K562 (cell line): ENCODE measurements around the gene CMBL. TPM values are rescaled to one million over a fixed set of nuclear protein-coding genes. Genes with fewer than 3 reads are reported as not detected.

Source experiments
- FOXA1 ChIP-seq: fragments of 450-650 bp; IDR thresholded peaks from 2 replicates; pipeline ENCODE4 v1.6.1; 2016; ENCODE audit warnings: mild to moderate bottlenecking, borderline replicate concordance
- HCFC1 ChIP-seq: IDR thresholded peaks from 2 replicates; pipeline ENCODE4 v1.6.1; 2012; ENCODE audit warnings: low read depth, low read length, improper control_type of control experiment
- HDAC8 ChIP-seq: fragments of 450-650 bp; IDR thresholded peaks from 2 replicates; pipeline ENCODE4 v1.6.1; 2016; ENCODE audit warnings: mild to moderate bottlenecking, missing genetic modification characterization, moderate library complexity, missing compliant biosample characterization
- HLTF ChIP-seq: fragments of 450-650 bp; IDR thresholded peaks from 2 replicates; pipeline ENCODE4 v1.6.1; 2016
- IFI16 ChIP-seq: fragments of 250-450 bp; sonication (Bioruptor Pico); IDR thresholded peaks from 2 replicates; pipeline ENCODE4 v2.1.2; 2022; ENCODE audit warnings: mild to moderate bottlenecking, inconsistent platforms
- KLF6 ChIP-seq: fragments of 250-450 bp; sonication (Bioruptor Pico); IDR thresholded peaks from 2 replicates; pipeline ENCODE4 v1.4.0; 2020; ENCODE audit warnings: mild to moderate bottlenecking, moderate library complexity, borderline replicate concordance
- NFXL1 ChIP-seq: fragments of 450-650 bp; formaldehyde crosslinking; IDR thresholded peaks from 2 replicates; pipeline ENCODE4 v1.4.0; 2021; ENCODE audit warnings: mild to moderate bottlenecking
- NR1H2 ChIP-seq: sonication (generic); formaldehyde crosslinking; IDR thresholded peaks from 2 replicates; pipeline ENCODE4 v1.4.0; 2020; ENCODE audit warnings: mild to moderate bottlenecking, missing genetic modification reagents
- NR2C2 ChIP-seq, 2 experiments: fragments of 200-800 bp in 1 of 2; sonication (Bioruptor generic) in 1 of 2; sonication (generic) in 1 of 2; formaldehyde crosslinking in 1 of 2; IDR thresholded peaks; 2 replicates each; pipeline versions ENCODE4 v1.6.1 to v1.8.0; 2016 to 2022; ENCODE audit warnings: mild to moderate bottlenecking in 1 of 2, missing compliant biosample characterization in 1 of 2, missing genetic modification characterization in 1 of 2, missing genetic modification reagents in 1 of 2
- RBM25 ChIP-seq: fragments of 200-400 bp; formaldehyde crosslinking; IDR thresholded peaks from 2 replicates; pipeline ENCODE4 v1.6.1; 2018; ENCODE audit warnings: low read length, low read depth, moderate library complexity; ENCODE audit not compliant: severe bottlenecking
- SIRT6 ChIP-seq: IDR thresholded peaks from one replicate; pipeline ENCODE4 v1.6.1; 2012; ENCODE audit warnings: low read depth, mild to moderate bottlenecking, control low read depth, inconsistent platforms, low read length, moderate library complexity
- SMC3 ChIP-seq: conservative IDR thresholded peaks from 2 replicates; pipeline ENCODE4 v1.6.1; 2011; ENCODE audit warnings: low read depth, low read length, improper control_type of control experiment; ENCODE audit not compliant: insufficient read depth
- TCF7 ChIP-seq: sonication (generic); IDR thresholded peaks from 2 replicates; pipeline ENCODE4 v1.6.1; 2016; ENCODE audit warnings: antibody characterized with exemption, borderline replicate concordance
- TEAD2 ChIP-seq: fragments of 450-650 bp; IDR thresholded peaks from 2 replicates; pipeline ENCODE4 v1.6.1; 2016; ENCODE audit warnings: missing genetic modification characterization, control low read depth, missing compliant biosample characterization
- TOE1 ChIP-seq, 2 experiments: fragments of 450-650 bp in 1 of 2; sonication (generic) in 1 of 2; formaldehyde crosslinking in 1 of 2; IDR thresholded peaks; 2 replicates each; pipeline versions ENCODE4 v1.7.1 to v1.8.0; 2016 to 2022; ENCODE audit warnings: borderline replicate concordance in 2 of 2, mild to moderate bottlenecking in 2 of 2, antibody characterized with exemption in 1 of 2, inconsistent platforms in 1 of 2, low read depth in 1 of 2, missing genetic modification reagents in 1 of 2, moderate library complexity in 1 of 2
- TRIM28 ChIP-seq: fragments of 450-650 bp; IDR thresholded peaks from 2 replicates; pipeline ENCODE4 v1.6.1; 2017
- ZC3H11A ChIP-seq: IDR thresholded peaks from 2 replicates; pipeline ENCODE4 v1.6.1; 2012; ENCODE audit warnings: low read depth, low read length, improper control_type of control experiment
- ZNF165 ChIP-seq: fragments of 250-450 bp; sonication (Bioruptor Pico); IDR thresholded peaks from 2 replicates; pipeline ENCODE4 v1.4.0; 2020; ENCODE audit warnings: borderline replicate concordance
- ZNF668 ChIP-seq: fragments of 250-450 bp; sonication (Bioruptor Pico); IDR thresholded peaks from 2 replicates; pipeline ENCODE4 v1.8.0; 2022; ENCODE audit warnings: mild to moderate bottlenecking, inconsistent platforms
- polyA plus RNA-seq, 8 experiments: library from polyadenylated mRNA; depleted of rRNA in 4 of 8; stranded (reverse) in 5 of 8; unstranded in 3 of 8; fragments of >200 nt; fragmentation: Nextera tagmentation in 2 of 8; fragmentation: Illumina TruSeq in 1 of 8; extraction: Ambion mirVana in 2 of 8; extraction: Trizol in 1 of 8; gene quantifications; 2 replicates each; pipeline versions ENCODE4 v1.2.1 to v1.2.3, GENCODE V29; 2011 to 2014; ENCODE audit warnings: inconsistent platforms in 1 of 8, missing spikeins in 1 of 8
- total RNA-seq, 7 experiments: library from RNA; depleted of rRNA in 6 of 7; stranded (reverse); fragments of >200 nt in 6 of 7; fragmentation: Illumina TruSeq in 2 of 7; extraction: Trizol in 2 of 7; gene quantifications; 2 replicates each; pipeline versions ENCODE4 v1.2.1 to v1.2.3, GENCODE V29; 2011 to 2021; ENCODE audit warnings: low replicate concordance in 1 of 7
- TF ChIP-seq, protein P1 (sequence below): fragments of 450-650 bp; IDR thresholded peaks from one replicate; pipeline ENCODE4 v1.6.1; 2018; ENCODE audit warnings: mild to moderate bottlenecking, moderate library complexity; ENCODE audit not compliant: partially characterized antibody
- TF ChIP-seq, protein P2 (sequence below): fragments of 450-650 bp; IDR thresholded peaks from 2 replicates; pipeline ENCODE4 v1.6.1; 2017; ENCODE audit warnings: antibody characterized with exemption
- TF ChIP-seq, protein P3 (sequence below): sonication (generic); formaldehyde crosslinking; IDR thresholded peaks from 2 replicates; pipeline ENCODE4 v1.8.1; 2022; ENCODE audit warnings: missing genetic modification reagents
- TF ChIP-seq, protein P4 (sequence below): sonication (generic); formaldehyde crosslinking; IDR thresholded peaks from 2 replicates; pipeline ENCODE4 v1.8.1; 2022; ENCODE audit warnings: missing genetic modification reagents

CMBL gene
- total and polyA plus RNA-seq, 9 of the 15 experiments (the other 6 are each of a cell fraction or from before 2014, with no cell fraction given): 22.6 to 192 (median 71.1) TPM

DNA sequence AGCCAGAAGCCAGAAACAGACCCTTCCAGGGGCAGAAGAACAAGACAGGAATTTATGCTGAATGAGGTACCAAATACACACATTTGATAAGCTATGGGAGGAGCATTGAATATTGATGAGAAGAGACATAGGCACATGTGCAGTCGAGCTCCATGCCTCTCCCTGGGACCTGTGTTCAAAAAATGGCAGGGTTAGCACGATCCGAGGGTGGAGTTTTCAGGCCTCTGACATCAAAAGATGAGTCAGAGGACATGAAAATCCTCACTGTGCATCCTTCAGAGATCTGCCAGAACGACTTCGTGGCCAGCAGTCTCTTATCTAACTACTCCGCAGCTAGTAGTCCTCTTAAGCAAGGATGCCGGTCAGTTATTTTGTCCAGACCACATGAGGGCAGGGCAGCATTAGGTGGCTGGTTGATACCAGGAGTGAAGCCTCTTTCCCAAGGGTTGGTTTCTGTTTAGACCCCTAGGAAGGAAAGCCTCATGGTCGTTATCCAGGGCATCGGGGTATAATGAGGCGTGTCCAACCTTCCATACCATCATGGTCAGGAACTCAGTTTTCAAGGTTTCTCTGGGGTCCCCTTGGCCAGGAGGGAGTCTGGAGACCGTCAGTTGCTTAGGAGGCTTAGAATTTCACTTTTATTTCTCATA is 11.6 kb upstream of the CMBL start (continued):
- TF ChIP-seq TEAD2 (tag) (0 out of 2 replicates have a peak, but pooled peaks have one; percentile 4), NR2C2 (CRISPR knock-in tag; IDR thresholded peaks at IDR 0.05) (no peak), NR2C2 (tag; IDR thresholded peaks at IDR 0.05) (peak; percentile 61), HCFC1 (peak; percentile 16; the same call in 1 of the 2 replicates), HLTF (no peak), NFXL1 (CRISPR knock-in tag) (no peak), HDAC8 (tag) (no peak; the same call in 1 of the 2 replicates), SIRT6 (no peak), SMC3 (peak; percentile 43), ZNF668 (CRISPR knock-in tag) (peak; percentile 67; the same call in 1 of the 2 replicates), IFI16 (CRISPR knock-in tag) (no peak), TCF7 (0 out of 2 replicates have a peak, but pooled peaks have one; percentile 39), RBM25 (no peak), TOE1 (IDR thresholded peaks at IDR 0.05; ENCODE audit: borderline replicate concordance) (peak; percentile 28; the same call in 1 of the 2 replicates), TOE1 (CRISPR knock-in tag; IDR thresholded peaks at IDR 0.05; ENCODE audit: borderline replicate concordance, low read depth) (no peak), ZC3H11A (no peak), FOXA1 (no peak), TRIM28 (peak; percentile 69; the same call in 1 of the 2 replicates), ZNF165 (CRISPR knock-in tag) (no peak), NR1H2 (CRISPR knock-in tag) (no peak), KLF6 (CRISPR knock-in tag) (no peak)
- TF ChIP-seq, protein P1, sequence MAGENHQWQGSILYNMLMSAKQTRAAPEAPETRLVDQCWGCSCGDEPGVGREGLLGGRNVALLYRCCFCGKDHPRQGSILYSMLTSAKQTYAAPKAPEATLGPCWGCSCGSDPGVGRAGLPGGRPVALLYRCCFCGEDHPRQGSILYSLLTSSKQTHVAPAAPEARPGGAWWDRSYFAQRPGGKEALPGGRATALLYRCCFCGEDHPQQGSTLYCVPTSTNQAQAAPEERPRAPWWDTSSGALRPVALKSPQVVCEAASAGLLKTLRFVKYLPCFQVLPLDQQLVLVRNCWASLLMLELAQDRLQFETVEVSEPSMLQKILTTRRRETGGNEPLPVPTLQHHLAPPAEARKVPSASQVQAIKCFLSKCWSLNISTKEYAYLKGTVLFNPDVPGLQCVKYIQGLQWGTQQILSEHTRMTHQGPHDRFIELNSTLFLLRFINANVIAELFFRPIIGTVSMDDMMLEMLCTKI: no peak
- TF ChIP-seq, protein P2, sequence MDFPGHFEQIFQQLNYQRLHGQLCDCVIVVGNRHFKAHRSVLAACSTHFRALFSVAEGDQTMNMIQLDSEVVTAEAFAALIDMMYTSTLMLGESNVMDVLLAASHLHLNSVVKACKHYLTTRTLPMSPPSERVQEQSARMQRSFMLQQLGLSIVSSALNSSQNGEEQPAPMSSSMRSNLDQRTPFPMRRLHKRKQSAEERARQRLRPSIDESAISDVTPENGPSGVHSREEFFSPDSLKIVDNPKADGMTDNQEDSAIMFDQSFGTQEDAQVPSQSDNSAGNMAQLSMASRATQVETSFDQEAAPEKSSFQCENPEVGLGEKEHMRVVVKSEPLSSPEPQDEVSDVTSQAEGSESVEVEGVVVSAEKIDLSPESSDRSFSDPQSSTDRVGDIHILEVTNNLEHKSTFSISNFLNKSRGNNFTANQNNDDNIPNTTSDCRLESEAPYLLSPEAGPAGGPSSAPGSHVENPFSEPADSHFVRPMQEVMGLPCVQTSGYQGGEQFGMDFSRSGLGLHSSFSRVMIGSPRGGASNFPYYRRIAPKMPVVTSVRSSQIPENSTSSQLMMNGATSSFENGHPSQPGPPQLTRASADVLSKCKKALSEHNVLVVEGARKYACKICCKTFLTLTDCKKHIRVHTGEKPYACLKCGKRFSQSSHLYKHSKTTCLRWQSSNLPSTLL: no peak
- TF ChIP-seq, protein P3, sequence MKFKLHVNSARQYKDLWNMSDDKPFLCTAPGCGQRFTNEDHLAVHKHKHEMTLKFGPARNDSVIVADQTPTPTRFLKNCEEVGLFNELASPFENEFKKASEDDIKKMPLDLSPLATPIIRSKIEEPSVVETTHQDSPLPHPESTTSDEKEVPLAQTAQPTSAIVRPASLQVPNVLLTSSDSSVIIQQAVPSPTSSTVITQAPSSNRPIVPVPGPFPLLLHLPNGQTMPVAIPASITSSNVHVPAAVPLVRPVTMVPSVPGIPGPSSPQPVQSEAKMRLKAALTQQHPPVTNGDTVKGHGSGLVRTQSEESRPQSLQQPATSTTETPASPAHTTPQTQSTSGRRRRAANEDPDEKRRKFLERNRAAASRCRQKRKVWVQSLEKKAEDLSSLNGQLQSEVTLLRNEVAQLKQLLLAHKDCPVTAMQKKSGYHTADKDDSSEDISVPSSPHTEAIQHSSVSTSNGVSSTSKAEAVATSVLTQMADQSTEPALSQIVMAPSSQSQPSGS (CRISPR knock-in tag): no peak
- TF ChIP-seq, protein P4, sequence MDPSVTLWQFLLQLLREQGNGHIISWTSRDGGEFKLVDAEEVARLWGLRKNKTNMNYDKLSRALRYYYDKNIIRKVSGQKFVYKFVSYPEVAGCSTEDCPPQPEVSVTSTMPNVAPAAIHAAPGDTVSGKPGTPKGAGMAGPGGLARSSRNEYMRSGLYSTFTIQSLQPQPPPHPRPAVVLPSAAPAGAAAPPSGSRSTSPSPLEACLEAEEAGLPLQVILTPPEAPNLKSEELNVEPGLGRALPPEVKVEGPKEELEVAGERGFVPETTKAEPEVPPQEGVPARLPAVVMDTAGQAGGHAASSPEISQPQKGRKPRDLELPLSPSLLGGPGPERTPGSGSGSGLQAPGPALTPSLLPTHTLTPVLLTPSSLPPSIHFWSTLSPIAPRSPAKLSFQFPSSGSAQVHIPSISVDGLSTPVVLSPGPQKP (CRISPR knock-in tag): no peak
